Fibroblast of lung (primary cell): ENCODE measurements around the gene HPS1.

Experiments used
- CTCF ChIP-seq, 2 donors: IDR thresholded peaks in 1 of 2; conservative IDR thresholded peaks in 1 of 2; 1 replicate in 1 of 2; 2 replicates in 1 of 2; pipeline ENCODE4 v1.5.1; 2011 to 2012; ENCODE audit warnings: low read length in 2 of 2, control low read depth in 1 of 2, inconsistent platforms in 1 of 2, low read depth in 1 of 2, mild to moderate bottlenecking in 1 of 2
- EZH2 ChIP-seq: IDR thresholded peaks from 2 replicates; pipeline ENCODE4 v1.5.1; 2012; ENCODE audit warnings: low read length, control low read depth, mild to moderate bottlenecking; ENCODE audit errors: missing control alignments

- TF ChIP-seq EZH2 (no peak), CTCF (conservative IDR thresholded peaks at IDR 0.05 in 1 of 2, IDR thresholded peaks at IDR 0.05 in 1 of 2; ENCODE audit: low read depth in 1 of 2, low read length in 2 of 2) (no peak)
Observed at GRCh38 chr10:98420786-98421185, 25.9 kb downstream of the HPS1 start.
